Measurements from ENCODE around the gene FBLN5.

Gene FBLN5

GRCh38 chr14:91888641-91889476 lies 58.6 kb downstream of the FBLN5 start:
- H3K4me3 ChIP-seq (ENCODE audit: low read length): no peak overlapping the region
- no peaks in the 10 kb centered on the region for H3K36me3 ChIP-seq (ENCODE audit: control insufficient read depth, low read length)
- H3K4me1 ChIP-seq (ENCODE audit: control insufficient read depth, low read length): 0 out of 2 replicates have a peak, but pooled peaks cover 6% of the 10 kb centered on the region
- no peaks in the 10 kb centered on the region for H3F3A ChIP-seq (ENCODE audit: control insufficient read depth, insufficient read depth)
- H3K4me2 ChIP-seq (ENCODE audit: low read length): no peak overlapping the region
- no peak overlapping the region for H3K27ac ChIP-seq (ENCODE audit: low read depth, low read length)
- no peaks in the 10 kb centered on the region for H3K9me2 ChIP-seq (replicated peaks; ENCODE audit: control insufficient read depth, low read length)
- H4K20me1 ChIP-seq (ENCODE audit: control insufficient read depth, insufficient read depth, low read depth, low read length): no peaks in the 10 kb centered on the region
- H3K27me3 ChIP-seq (ENCODE audit: control insufficient read depth, low read length): peaks cover 4% of the 10 kb centered on the region; the same call in 1 of the 2 replicates
- no peak for TF ChIP-seq CTCF (IDR thresholded peaks at IDR 0.05; ENCODE audit: low read depth, low read length, poor library complexity, severe bottlenecking)
- no peaks in the 10 kb centered on the region for H3K79me2 ChIP-seq (ENCODE audit: control insufficient read depth, low read length)
- no peaks in the 10 kb centered on the region for H3K9me3 ChIP-seq (ENCODE audit: control insufficient read depth, insufficient read depth, low read length)

DNA sequence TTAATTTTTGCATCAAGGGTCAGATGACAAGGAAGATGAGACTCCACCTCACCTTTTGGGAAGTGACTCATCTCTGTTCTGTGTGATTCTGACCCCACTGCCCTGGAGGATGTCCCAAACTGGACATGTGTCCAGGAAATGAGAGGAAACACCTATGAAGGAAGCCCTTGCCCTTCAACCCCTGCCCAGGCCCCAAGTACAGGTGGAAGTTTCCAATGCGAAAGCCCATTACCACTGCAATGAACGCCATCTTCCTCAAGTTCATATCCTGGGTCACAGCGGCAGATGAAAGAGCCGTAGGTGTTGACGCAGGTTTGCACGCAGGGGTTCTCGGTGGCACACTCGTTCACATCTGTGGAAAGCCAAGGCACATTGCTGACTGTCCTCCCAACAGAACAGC lies 60.5 kb downstream of the FBLN5 start:
- H3K9me2 ChIP-seq (replicated peaks; ENCODE audit: control insufficient read depth, low read length): no peaks in the 10 kb centered on the region
- no peaks in the 10 kb centered on the region for H3K27me3 ChIP-seq (ENCODE audit: control insufficient read depth, low read length)
- no peaks in the 10 kb centered on the region for H4K20me1 ChIP-seq (ENCODE audit: control insufficient read depth, insufficient read depth, low read depth, low read length)
- H3K36me3 ChIP-seq (ENCODE audit: control insufficient read depth, low read length): no peaks in the 10 kb centered on the region
- no peaks in the 10 kb centered on the region for H3K79me2 ChIP-seq (ENCODE audit: control insufficient read depth, low read length)
- TF ChIP-seq CTCF (IDR thresholded peaks at IDR 0.05; ENCODE audit: low read depth, low read length, poor library complexity, severe bottlenecking) (no peak), EZH2phosphoT487 (IDR thresholded peaks at IDR 0.05; ENCODE audit: borderline replicate concordance, low read length) (no peak)
- no peaks in the 10 kb centered on the region for H3K4me1 ChIP-seq (ENCODE audit: control insufficient read depth, low read length)
- no peak overlapping the region for H3K4me2 ChIP-seq (ENCODE audit: low read length)
- no peak overlapping the region for H3K4me3 ChIP-seq (ENCODE audit: low read length)
- H3K27ac ChIP-seq (ENCODE audit: low read depth, low read length): no peak overlapping the region
- no peaks in the 10 kb centered on the region for H3F3A ChIP-seq (ENCODE audit: control insufficient read depth, insufficient read depth)
- H3K9me3 ChIP-seq (ENCODE audit: control insufficient read depth, insufficient read depth, low read length): no peaks in the 10 kb centered on the region

GRCh38 chr14:91885839-91886238 lies 61.7 kb downstream of the FBLN5 start:
- Histone ChIP-seq H3K4me2 (ENCODE audit: low read length) (no peak overlapping the region), H3F3A (ENCODE audit: control insufficient read depth, insufficient read depth) (no peaks in the 10 kb centered on the region), H3K36me3 (ENCODE audit: control insufficient read depth, low read length) (no peaks in the 10 kb centered on the region), H3K79me2 (ENCODE audit: control insufficient read depth, low read length) (no peaks in the 10 kb centered on the region), H3K27ac (ENCODE audit: low read depth, low read length) (no peak overlapping the region), H3K4me1 (ENCODE audit: control insufficient read depth, low read length) (no peaks in the 10 kb centered on the region), H3K9me3 (ENCODE audit: control insufficient read depth, insufficient read depth, low read length) (no peaks in the 10 kb centered on the region), H4K20me1 (ENCODE audit: control insufficient read depth, insufficient read depth, low read depth, low read length) (no peaks in the 10 kb centered on the region), H3K4me3 (ENCODE audit: low read length) (no peak overlapping the region), H3K27me3 (ENCODE audit: control insufficient read depth, low read length) (no peaks in the 10 kb centered on the region), H3K9me2 (replicated peaks; ENCODE audit: control insufficient read depth, low read length) (no peaks in the 10 kb centered on the region)
- no peak for TF ChIP-seq EZH2phosphoT487 (IDR thresholded peaks at IDR 0.05; ENCODE audit: borderline replicate concordance, low read length)
- no peak for TF ChIP-seq CTCF (IDR thresholded peaks at IDR 0.05; ENCODE audit: low read depth, low read length, poor library complexity, severe bottlenecking)
